Measurements from ENCODE around the gene METTL9. TPM values are rescaled to one million over a fixed set of nuclear protein-coding genes. Genes with fewer than 3 reads are reported as not detected.
"Not testable (repeated sequence)": the region's sequence is repeated elsewhere in the genome, so short reads cannot be mapped to it uniquely, and the experiment has no call there.

METTL9 gene
- total and polyA plus RNA-seq, 9 of the 15 experiments (the other 6 are each of a cell fraction or from before 2014, with no cell fraction given): 12.2 to 107 (median 79.1) TPM

GRCh38 chr16:21567496-21567895 lies 31.9 kb upstream of the METTL9 start:
- H3K79me2 ChIP-seq (ENCODE audit: control insufficient read depth, insufficient read depth, low read length); H3K36me3 ChIP-seq (ENCODE audit: control insufficient read depth, insufficient read depth, low read length); DNase-seq (ENCODE audit: extremely low read depth in 1 of 4, low spot score in 3 of 4); BruUV-seq (replicated peaks); FAIRE-seq; H3K4me2 ChIP-seq (ENCODE audit: insufficient read depth, low read length); H2AFZ ChIP-seq (ENCODE audit: low read depth, low read length); H3K9me3 ChIP-seq (replicated peaks; ENCODE audit: control insufficient read depth, insufficient read depth, low read depth, low read length); H3K27ac ChIP-seq (ENCODE audit: extremely low read depth, low read depth, low read length); H3K9me1 ChIP-seq (ENCODE audit: control insufficient read depth, insufficient read depth, low read length); H3K9ac ChIP-seq (ENCODE audit: insufficient read depth in 1 of 2, low read depth in 2 of 2, low read length in 2 of 2); H4K20me1 ChIP-seq (replicated peaks; ENCODE audit: control insufficient read depth, insufficient read depth, low read length); H3K4me3 ChIP-seq; H3K4me1 ChIP-seq (replicated peaks in 1 of 2; ENCODE audit: control insufficient read depth in 2 of 2, insufficient read depth in 2 of 2, low read length in 2 of 2); intact Hi-C loops (cut with micrococcal nuclease): not testable (repeated sequence)
- in situ Hi-C loops (cut with MboI): loop anchor here (25.0 kb wide), 1 partner anchor 255 kb away; no protein-coding TSS in a partner anchor
- POLR2A ChIA-PET: interaction anchor here (0.6 to 1.5 kb wide), 3 partner anchors 10 to 70 kb away, joined by 3 to 4 read pairs (median 4); no protein-coding TSS in a partner anchor
- 0% methylated on average over 4 of the region's 4 CpGs for WGBS (ENCODE audit: insufficient coverage, low coverage, missing lambda C conversion rate)
- peaks cover 9 to 16% of the 10 kb centered on the region in 2 experiments; a peak in 4 of 5 replicates for H3K27me3 ChIP-seq (ENCODE audit: control insufficient read depth in 2 of 2, insufficient read depth in 2 of 2, low read length in 2 of 2)
- TF ChIP-seq ZFX (CRISPR knock-in tag; IDR thresholded peaks at IDR 0.05) (0 out of 2 replicates have a peak, but pooled peaks have one; percentile 17), THRB (CRISPR knock-in tag; conservative IDR thresholded peaks at IDR 0.05) (0 out of 2 replicates have a peak, but pooled peaks have one; percentile 8)
- CTCF ChIA-PET (ENCODE audit: low intra/inter-chr PET ratio): interaction anchor here (0.6 kb wide), 1 partner anchor 17 kb away, joined by 4 read pairs; no protein-coding TSS in a partner anchor
- peak; percentile 32; the same call in 1 of the 3 replicates for ATAC-seq

All from K562 (cell line).